ENCODE data around the gene MTNR1A.

DNA sequence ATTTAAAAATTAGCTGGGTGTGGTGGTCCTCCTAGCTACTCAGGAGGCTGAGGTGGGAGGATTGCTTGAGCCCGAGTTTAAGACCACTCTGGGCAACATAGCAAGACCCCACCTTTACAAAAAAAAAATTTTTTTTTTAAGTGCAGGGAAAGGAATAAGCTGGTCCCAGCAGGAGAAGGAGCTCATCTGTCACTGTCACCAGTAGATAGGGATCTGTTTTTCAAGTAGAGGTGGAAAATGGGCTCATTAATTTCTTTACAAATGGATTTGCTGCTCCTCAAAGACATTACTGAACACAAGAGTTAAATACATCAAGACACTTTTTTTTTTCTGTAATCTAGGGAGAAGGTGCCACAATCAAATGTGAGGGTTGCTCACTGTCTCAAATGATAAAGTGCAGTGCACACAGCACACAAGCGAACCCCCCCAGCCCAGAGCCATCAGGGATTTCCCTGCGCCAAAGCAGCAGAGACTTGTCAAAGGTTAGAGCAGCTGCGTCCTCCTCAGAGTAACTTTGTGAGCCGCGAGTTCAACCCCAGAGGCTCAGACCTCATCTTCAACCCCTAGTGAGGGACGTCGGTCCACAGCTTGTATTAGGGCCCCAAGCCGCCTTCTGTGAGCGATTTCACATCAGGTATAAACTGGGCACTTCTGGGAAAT is 14.3 kb upstream of the MTNR1A start:
- TF ChIP-seq, protein P1, sequence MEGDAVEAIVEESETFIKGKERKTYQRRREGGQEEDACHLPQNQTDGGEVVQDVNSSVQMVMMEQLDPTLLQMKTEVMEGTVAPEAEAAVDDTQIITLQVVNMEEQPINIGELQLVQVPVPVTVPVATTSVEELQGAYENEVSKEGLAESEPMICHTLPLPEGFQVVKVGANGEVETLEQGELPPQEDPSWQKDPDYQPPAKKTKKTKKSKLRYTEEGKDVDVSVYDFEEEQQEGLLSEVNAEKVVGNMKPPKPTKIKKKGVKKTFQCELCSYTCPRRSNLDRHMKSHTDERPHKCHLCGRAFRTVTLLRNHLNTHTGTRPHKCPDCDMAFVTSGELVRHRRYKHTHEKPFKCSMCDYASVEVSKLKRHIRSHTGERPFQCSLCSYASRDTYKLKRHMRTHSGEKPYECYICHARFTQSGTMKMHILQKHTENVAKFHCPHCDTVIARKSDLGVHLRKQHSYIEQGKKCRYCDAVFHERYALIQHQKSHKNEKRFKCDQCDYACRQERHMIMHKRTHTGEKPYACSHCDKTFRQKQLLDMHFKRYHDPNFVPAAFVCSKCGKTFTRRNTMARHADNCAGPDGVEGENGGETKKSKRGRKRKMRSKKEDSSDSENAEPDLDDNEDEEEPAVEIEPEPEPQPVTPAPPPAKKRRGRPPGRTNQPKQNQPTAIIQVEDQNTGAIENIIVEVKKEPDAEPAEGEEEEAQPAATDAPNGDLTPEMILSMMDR (IDR thresholded peaks at IDR 0.05) = no peak
- TF ChIP-seq POLR2A (IDR thresholded peaks at IDR 0.05) = no peak

Data from prostate gland (tissue), 2 donors.